HCT116 (cell line): ENCODE data around the gene FGF1. TPM values are rescaled to one million over a fixed set of nuclear protein-coding genes. Genes with fewer than 3 reads are reported as not detected.
A peak's percentile ranks its signal among the peaks of the same experiment; 100 is the strongest.

Source experiments
- ATAC-seq: fragments of 200-7000 bp; cut with Tn5 transposase; 2 replicates; pipeline ENCODE4 v1.9.1; 2020; ENCODE audit warnings: mild to moderate bottlenecking, moderate library complexity
- BruUV-seq: library from RNA; stranded (reverse); fragments of 400-500 nt; replicated peaks from 2 replicates; lab custom pipeline; 2021; lab: Mats Ljungman, UMichigan
- CTCF ChIA-PET: fragments of 300-600 bp; sonication (Branson Sonifier 250); formaldehyde crosslinking; loops from one replicate; lab custom pipeline; 2021; ENCODE audit warnings: antibody characterized with exemption; lab: Charles Lee
- POLR2A ChIA-PET: fragments of 300-600, 350-600 bp; sonication (Branson Sonifier 250); formaldehyde crosslinking; loops from one replicate; lab custom pipeline; 2021; ENCODE audit warnings: antibody characterized with exemption; lab: Charles Lee
- RAD21 ChIA-PET, 2 experiments: fragments of 300-600 bp; sonication (Branson Sonifier 250); formaldehyde crosslinking; loops; one replicate each; lab custom pipeline; 2023; ENCODE audit warnings: low total read pairs in 2 of 2; ENCODE audit not compliant: uncharacterized antibody in 2 of 2, unreplicated experiment in 2 of 2, low non-redundant PET in 1 of 2; lab: Charles Lee
- DNase-seq: peaks from one replicate; pipeline ENCODE4 v3.0.0-alpha.2; 2010; ENCODE audit warnings: low read depth, low spot score
- H2AFZ ChIP-seq: fragments of 200-600 bp; shearing (Covaris generic), sonication (generic); 2 replicates; pipeline ENCODE4 v1.6.1; 2017; ENCODE audit warnings: low read depth, mixed run types, mixed read lengths, antibody characterized with exemption, low read length; ENCODE audit not compliant: poor library complexity, severe bottlenecking
- H3K27ac ChIP-seq: 2 replicates; pipeline ENCODE4 v1.5.1; 2012; ENCODE audit warnings: low read depth, low read length
- H3K27me3 ChIP-seq: fragments of 200-600 bp; sonication (generic); 2 replicates; pipeline ENCODE4 v1.6.1; 2016; ENCODE audit warnings: mixed run types, low read length, mixed read lengths; ENCODE audit not compliant: insufficient read depth
- H3K36me3 ChIP-seq, 2 experiments: fragments of 200-500 bp in 1 of 2; fragments of 200-600 bp in 1 of 2; sonication (Bioruptor generic) in 1 of 2; sonication (generic) in 1 of 2; 2 replicates each; pipeline versions ENCODE4 v1.5.1 to v1.6.1; 2014 to 2016; ENCODE audit warnings: low read length in 2 of 2, inconsistent platforms in 1 of 2, mixed read lengths in 1 of 2, mixed run types in 1 of 2; ENCODE audit not compliant: insufficient read depth in 2 of 2, control insufficient read depth in 1 of 2
- H3K4me1 ChIP-seq, 2 experiments: fragments of 200-600 bp in 1 of 2; sonication (generic) in 1 of 2; 2 replicates each; pipeline versions ENCODE4 v1.5.1 to v1.6.1; 2012 to 2017; ENCODE audit warnings: low read length in 2 of 2, inconsistent platforms in 1 of 2, mild to moderate bottlenecking in 1 of 2, mixed read lengths in 1 of 2, mixed run types in 1 of 2, moderate library complexity in 1 of 2; ENCODE audit not compliant: insufficient read depth in 2 of 2, control insufficient read depth in 1 of 2
- H3K4me2 ChIP-seq: fragments of 200-600 bp; sonication (generic); 2 replicates; pipeline ENCODE4 v1.6.1; 2017; ENCODE audit warnings: mixed run types, low read length, mixed read lengths
- H3K4me3 ChIP-seq, 2 experiments: fragments of 200-600 bp in 1 of 2; sonication (generic) in 1 of 2; replicated peaks in 1 of 2; 2 replicates each; pipeline ENCODE4 v1.5.1; 2011 to 2016; ENCODE audit warnings: low read length in 2 of 2, control low read depth in 1 of 2, low read depth in 1 of 2, mild to moderate bottlenecking in 1 of 2, mixed read lengths in 1 of 2, mixed run types in 1 of 2
- H3K79me2 ChIP-seq: fragments of 200-600 bp; sonication (generic); 2 replicates; pipeline ENCODE4 v1.6.1; 2017; ENCODE audit warnings: mild to moderate bottlenecking, mixed run types, low read length, moderate library complexity, mixed read lengths; ENCODE audit not compliant: insufficient read depth
- H3K9ac ChIP-seq: fragments of 200-600 bp; sonication (generic); 2 replicates; pipeline ENCODE4 v1.6.1; 2016; ENCODE audit warnings: low read length, mixed read lengths
- H3K9me2 ChIP-seq: fragments of 200-600 bp; sonication (generic), shearing (Covaris generic); 2 replicates; pipeline ENCODE4 v1.6.1; 2017; ENCODE audit warnings: mixed run types, mild to moderate bottlenecking, moderate library complexity; ENCODE audit not compliant: insufficient read depth
- H3K9me3 ChIP-seq, 2 experiments: fragments of 200-500 bp in 1 of 2; fragments of 200-600 bp in 1 of 2; sonication (Bioruptor generic) in 1 of 2; sonication (generic) in 1 of 2; 2 replicates each; pipeline ENCODE4 v1.6.1; 2014 to 2017; ENCODE audit warnings: low read length in 2 of 2, mixed read lengths in 2 of 2, inconsistent platforms in 1 of 2, low read depth in 1 of 2, mild to moderate bottlenecking in 1 of 2, mixed run types in 1 of 2, moderate library complexity in 1 of 2; ENCODE audit not compliant: control insufficient read depth in 1 of 2, insufficient read depth in 1 of 2
- H4K20me1 ChIP-seq: fragments of 200-600 bp; sonication (generic), shearing (Covaris generic); 2 replicates; pipeline ENCODE4 v1.6.1; 2017; ENCODE audit warnings: mixed run types, mild to moderate bottlenecking, moderate library complexity; ENCODE audit not compliant: insufficient read depth
- CTCF ChIP-seq, 3 experiments: fragments of 200-600 bp in 1 of 3; sonication (generic) in 1 of 3; IDR thresholded peaks in 2 of 3; conservative IDR thresholded peaks in 1 of 3; 2 replicates each; pipeline ENCODE4 v1.5.1; 2012 to 2017; ENCODE audit warnings: low read depth in 2 of 3, low read length in 2 of 3, antibody characterized with exemption in 1 of 3, borderline replicate concordance in 1 of 3, control low read depth in 1 of 3, mild to moderate bottlenecking in 1 of 3, mixed read lengths in 1 of 3, mixed run types in 1 of 3, moderate library complexity in 1 of 3; ENCODE audit not compliant: insufficient read depth in 1 of 3
- JUND ChIP-seq: IDR thresholded peaks from 2 replicates; pipeline ENCODE4 v1.6.1; 2012
- MAX ChIP-seq: IDR thresholded peaks from 2 replicates; pipeline ENCODE4 v1.6.1; 2012
- POLR2AphosphoS5 ChIP-seq: IDR thresholded peaks from 2 replicates; pipeline ENCODE4 v1.6.1; 2011; ENCODE audit warnings: mild to moderate bottlenecking, low read depth, low read length, moderate library complexity
- RAD21 ChIP-seq: IDR thresholded peaks from 2 replicates; pipeline ENCODE4 v1.6.1; 2012; ENCODE audit warnings: low read depth, mild to moderate bottlenecking
- intact Hi-C: fragments of 100-400 bp; cut with micrococcal nuclease; formaldehyde crosslinking; loops from 2 replicates; pipeline ENCODE4 v1.10.0; 2022
- total RNA-seq: library from RNA; stranded (reverse); gene quantifications from one replicate; pipeline ENCODE4 v1.2.1, GENCODE V29; 2021; ENCODE audit not compliant: unreplicated experiment

The FGF1 gene
- total RNA-seq, 1 experiment from 2014 or later = not detected

- no peak for TF ChIP-seq POLR2AphosphoS5
- TF ChIP-seq CTCF (IDR thresholded peaks at IDR 0.05 in 2 of 3, conservative IDR thresholded peaks at IDR 0.05 in 1 of 3; ENCODE audit: borderline replicate concordance in 1 of 3, insufficient read depth in 1 of 3, low read depth in 2 of 3, low read length in 2 of 3) = peak; percentile 65 to 91 (median 85)
- no peak for TF ChIP-seq MAX
- TF ChIP-seq RAD21 = peak; percentile 95
- no peak for TF ChIP-seq JUND
- no TSS peak for BruUV-seq
These were observed 74.7 kb downstream of the FGF1 start for GRCh38 chr5:142611154-142611553.

More at GRCh38 chr5:142611154-142611553, 74.7 kb downstream of the FGF1 start:
- ChIA-PET CTCF (interaction anchor here (1.1 to 2.3 kb wide), 5 partner anchors 45 to 277 kb away, joined by 3 to 14 read pairs (median 6); no protein-coding TSS in a partner anchor), RAD21 (interaction anchor here in 1 of 2 experiments (1.3 kb wide), 2 partner anchors 34 to 88 kb away, joined by 3 to 4 read pairs; no protein-coding TSS in a partner anchor), POLR2A (no interaction called here)
- H3K79me2 ChIP-seq = no peaks in the 10 kb centered on the region
- H4K20me1 ChIP-seq = no peaks in the 10 kb centered on the region
- H3K4me2 ChIP-seq = no peak overlapping the region
- DNase-seq (peak; percentile 60), ATAC-seq (peak; percentile 97)
- H3K9ac ChIP-seq = no peak overlapping the region
- intact Hi-C loops = loop anchor here (1.0 to 5.0 kb wide), 4 partner anchors 44 to 271 kb away; no protein-coding TSS in a partner anchor
- no peaks in the 10 kb centered on the region for H3K9me2 ChIP-seq
- H3K4me1 ChIP-seq = no peaks in the 10 kb centered on the region
- H3K9me3 ChIP-seq = no peaks in the 10 kb centered on the region
- no peaks in the 10 kb centered on the region for H3K36me3 ChIP-seq
- no peak overlapping the region for H3K4me3 ChIP-seq
- H2AFZ ChIP-seq = no peak overlapping the region
- no peak overlapping the region for H3K27ac ChIP-seq
- no peaks in the 10 kb centered on the region for H3K27me3 ChIP-seq
